HepG2 (cell line): ENCODE data around the gene INO80E. TPM values are rescaled to one million over a fixed set of nuclear protein-coding genes. Genes with fewer than 3 reads are reported as not detected.

Experiments
- ATAD3A ChIP-seq: sonication (generic); formaldehyde crosslinking; IDR thresholded peaks from 2 replicates; pipeline ENCODE4 v1.4.0; 2020; ENCODE audit warnings: missing genetic modification reagents
- CENPX ChIP-seq: sonication (generic); formaldehyde crosslinking; IDR thresholded peaks from 2 replicates; pipeline ENCODE4 v1.9.0; 2021; ENCODE audit warnings: mild to moderate bottlenecking, missing genetic modification reagents, moderate library complexity
- GMEB2 ChIP-seq: IDR thresholded peaks from 2 replicates; pipeline ENCODE4 v1.6.1; 2016; ENCODE audit warnings: missing biosample characterization, missing genetic modification reagents, low read depth
- GRHL1 ChIP-seq: sonication (generic); formaldehyde crosslinking; conservative IDR thresholded peaks from 2 replicates; pipeline ENCODE4 v1.8.0; 2022; ENCODE audit warnings: missing genetic modification reagents
- MIER3 ChIP-seq: IDR thresholded peaks from 2 replicates; pipeline ENCODE4 v1.6.1; 2016; ENCODE audit warnings: missing compliant biosample characterization, borderline replicate concordance
- NRL ChIP-seq: sonication (generic); formaldehyde crosslinking; IDR thresholded peaks from 2 replicates; pipeline ENCODE4 v1.5.0; 2020; ENCODE audit warnings: missing genetic modification reagents, mild to moderate bottlenecking, moderate library complexity, borderline replicate concordance
- PHF5A ChIP-seq: IDR thresholded peaks from one replicate; pipeline ENCODE4 v1.6.1; 2018; ENCODE audit warnings: low read depth, missing genetic modification reagents; ENCODE audit not compliant: unreplicated experiment
- RFXAP ChIP-seq: sonication (generic); formaldehyde crosslinking; IDR thresholded peaks from 2 replicates; pipeline ENCODE4 v1.4.0; 2020; ENCODE audit warnings: missing genetic modification reagents, borderline replicate concordance
- ZNF501 ChIP-seq: sonication (generic); formaldehyde crosslinking; IDR thresholded peaks from 2 replicates; pipeline ENCODE4 v1.5.1; 2020; ENCODE audit warnings: mild to moderate bottlenecking, moderate library complexity, missing genetic modification reagents
- ZNF800 ChIP-seq: sonication (generic); formaldehyde crosslinking; IDR thresholded peaks from 2 replicates; pipeline ENCODE4 v1.4.0; 2020; ENCODE audit warnings: missing genetic modification reagents
- polyA plus RNA-seq, 8 experiments: library from polyadenylated mRNA; depleted of rRNA in 3 of 8; stranded (reverse) in 7 of 8; unstranded in 1 of 8; fragments of >200 nt; fragmentation: Illumina TruSeq in 4 of 8; extraction: Trizol in 4 of 8; gene quantifications; 2 replicates each; pipeline versions ENCODE4 v1.2.1 to v1.2.3, GENCODE V29; 2011 to 2016; ENCODE audit warnings: low read depth in 4 of 8, missing spikeins in 1 of 8, mixed read lengths in 1 of 8; ENCODE audit not compliant: insufficient read depth in 1 of 8
- total RNA-seq, 5 experiments: library from RNA; depleted of rRNA; stranded (reverse); fragments of >200 nt; fragmentation: Illumina TruSeq; extraction: Trizol; gene quantifications; 2 replicates each; pipeline ENCODE4 v1.2.3, GENCODE V29; 2016; ENCODE audit warnings: low read depth in 1 of 5
- TF ChIP-seq, protein P1 (sequence below): sonication (generic); formaldehyde crosslinking; conservative IDR thresholded peaks from 2 replicates; pipeline ENCODE4 v1.8.1; 2023; ENCODE audit warnings: missing genetic modification reagents
- TF ChIP-seq, protein P2 (sequence below): sonication (generic); formaldehyde crosslinking; IDR thresholded peaks from 2 replicates; pipeline ENCODE4 v1.4.0; 2020; ENCODE audit warnings: low read depth, mild to moderate bottlenecking, missing genetic modification reagents
- TF ChIP-seq, protein P3 (sequence below): IDR thresholded peaks from 2 replicates; pipeline ENCODE4 v1.6.1; 2016; ENCODE audit warnings: low read depth
- TF ChIP-seq, protein P4 (sequence below): sonication (generic); formaldehyde crosslinking; IDR thresholded peaks from 2 replicates; pipeline ENCODE4 v1.8.0; 2022; ENCODE audit warnings: missing genetic modification reagents, mild to moderate bottlenecking, borderline replicate concordance
- TF ChIP-seq, protein P5 (sequence below): sonication (generic); formaldehyde crosslinking; IDR thresholded peaks from 2 replicates; pipeline ENCODE4 v1.8.1; 2023; ENCODE audit warnings: mild to moderate bottlenecking, missing genetic modification reagents, borderline replicate concordance

The INO80E gene
- total and polyA plus RNA-seq, 2 of the 13 experiments (the other 11 are each of a cell fraction or from before 2014, with no cell fraction given): 25.8 to 45.6 TPM

DNA sequence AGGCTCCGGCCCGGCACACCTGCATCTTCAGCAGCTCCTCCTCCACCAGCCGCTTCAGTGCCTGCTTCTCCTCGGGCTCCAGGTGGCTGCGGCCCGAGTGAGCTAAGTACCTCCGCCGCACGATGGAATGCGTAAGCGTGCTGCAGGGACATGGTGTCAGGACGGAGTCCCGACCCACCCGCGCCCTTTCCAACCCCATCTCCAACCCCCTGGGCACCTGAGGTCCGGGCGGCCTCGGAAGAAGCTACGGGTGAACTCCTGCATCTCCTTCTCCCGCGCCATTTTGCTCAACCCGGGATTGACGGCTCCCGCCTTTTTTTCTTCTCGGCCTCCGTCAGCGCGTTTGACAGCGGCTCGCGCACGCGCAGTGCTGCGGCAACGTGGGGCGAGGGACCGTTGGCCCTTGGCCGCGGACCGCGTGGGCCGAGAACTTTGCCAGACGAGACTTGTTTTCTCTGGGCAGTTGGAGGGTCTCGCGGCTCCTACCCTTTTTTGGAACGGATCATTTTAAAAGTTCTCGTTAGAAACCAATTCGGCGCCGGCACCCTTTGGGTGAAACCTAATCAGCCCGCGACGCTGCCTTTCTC, 624 bp upstream of the INO80E start, which contains the start of gene HIRIP3 (continued):
- TF ChIP-seq, protein P1, sequence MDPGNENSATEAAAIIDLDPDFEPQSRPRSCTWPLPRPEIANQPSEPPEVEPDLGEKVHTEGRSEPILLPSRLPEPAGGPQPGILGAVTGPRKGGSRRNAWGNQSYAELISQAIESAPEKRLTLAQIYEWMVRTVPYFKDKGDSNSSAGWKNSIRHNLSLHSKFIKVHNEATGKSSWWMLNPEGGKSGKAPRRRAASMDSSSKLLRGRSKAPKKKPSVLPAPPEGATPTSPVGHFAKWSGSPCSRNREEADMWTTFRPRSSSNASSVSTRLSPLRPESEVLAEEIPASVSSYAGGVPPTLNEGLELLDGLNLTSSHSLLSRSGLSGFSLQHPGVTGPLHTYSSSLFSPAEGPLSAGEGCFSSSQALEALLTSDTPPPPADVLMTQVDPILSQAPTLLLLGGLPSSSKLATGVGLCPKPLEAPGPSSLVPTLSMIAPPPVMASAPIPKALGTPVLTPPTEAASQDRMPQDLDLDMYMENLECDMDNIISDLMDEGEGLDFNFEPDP: peak; percentile 99
- TF ChIP-seq, protein P2, sequence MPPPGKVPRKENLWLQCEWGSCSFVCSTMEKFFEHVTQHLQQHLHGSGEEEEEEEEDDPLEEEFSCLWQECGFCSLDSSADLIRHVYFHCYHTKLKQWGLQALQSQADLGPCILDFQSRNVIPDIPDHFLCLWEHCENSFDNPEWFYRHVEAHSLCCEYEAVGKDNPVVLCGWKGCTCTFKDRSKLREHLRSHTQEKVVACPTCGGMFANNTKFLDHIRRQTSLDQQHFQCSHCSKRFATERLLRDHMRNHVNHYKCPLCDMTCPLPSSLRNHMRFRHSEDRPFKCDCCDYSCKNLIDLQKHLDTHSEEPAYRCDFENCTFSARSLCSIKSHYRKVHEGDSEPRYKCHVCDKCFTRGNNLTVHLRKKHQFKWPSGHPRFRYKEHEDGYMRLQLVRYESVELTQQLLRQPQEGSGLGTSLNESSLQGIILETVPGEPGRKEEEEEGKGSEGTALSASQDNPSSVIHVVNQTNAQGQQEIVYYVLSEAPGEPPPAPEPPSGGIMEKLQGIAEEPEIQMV (CRISPR knock-in tag): peak; percentile 95
- TF ChIP-seq, protein P3, sequence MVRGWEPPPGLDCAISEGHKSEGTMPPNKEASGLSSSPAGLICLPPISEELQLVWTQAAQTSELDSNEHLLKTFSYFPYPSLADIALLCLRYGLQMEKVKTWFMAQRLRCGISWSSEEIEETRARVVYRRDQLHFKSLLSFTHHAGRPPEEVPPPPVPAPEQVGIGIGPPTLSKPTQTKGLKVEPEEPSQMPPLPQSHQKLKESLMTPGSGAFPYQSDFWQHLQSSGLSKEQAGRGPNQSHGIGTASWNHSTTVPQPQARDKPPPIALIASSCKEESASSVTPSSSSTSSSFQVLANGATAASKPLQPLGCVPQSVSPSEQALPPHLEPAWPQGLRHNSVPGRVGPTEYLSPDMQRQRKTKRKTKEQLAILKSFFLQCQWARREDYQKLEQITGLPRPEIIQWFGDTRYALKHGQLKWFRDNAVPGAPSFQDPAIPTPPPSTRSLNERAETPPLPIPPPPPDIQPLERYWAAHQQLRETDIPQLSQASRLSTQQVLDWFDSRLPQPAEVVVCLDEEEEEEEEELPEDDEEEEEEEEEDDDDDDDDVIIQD (CRISPR knock-in tag): no peak; the same call in 1 of the 2 replicates
- TF ChIP-seq CENPX (CRISPR knock-in tag): no peak
- no peak for TF ChIP-seq GMEB2 (CRISPR knock-in tag)
- TF ChIP-seq ZNF501 (CRISPR knock-in tag): no peak
- no peak for TF ChIP-seq PHF5A (CRISPR knock-in tag)
- TF ChIP-seq, protein P4, sequence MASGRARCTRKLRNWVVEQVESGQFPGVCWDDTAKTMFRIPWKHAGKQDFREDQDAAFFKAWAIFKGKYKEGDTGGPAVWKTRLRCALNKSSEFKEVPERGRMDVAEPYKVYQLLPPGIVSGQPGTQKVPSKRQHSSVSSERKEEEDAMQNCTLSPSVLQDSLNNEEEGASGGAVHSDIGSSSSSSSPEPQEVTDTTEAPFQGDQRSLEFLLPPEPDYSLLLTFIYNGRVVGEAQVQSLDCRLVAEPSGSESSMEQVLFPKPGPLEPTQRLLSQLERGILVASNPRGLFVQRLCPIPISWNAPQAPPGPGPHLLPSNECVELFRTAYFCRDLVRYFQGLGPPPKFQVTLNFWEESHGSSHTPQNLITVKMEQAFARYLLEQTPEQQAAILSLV (CRISPR knock-in tag): peak; percentile 95; the same call in 1 of the 2 replicates
- peak; percentile 82; the same call in 1 of the 2 replicates for TF ChIP-seq RFXAP (CRISPR knock-in tag)
- no peak; the same call in 1 of the 2 replicates for TF ChIP-seq ZNF800 (CRISPR knock-in tag)
- TF ChIP-seq ATAD3A (CRISPR knock-in tag): no peak
- TF ChIP-seq MIER3 (CRISPR knock-in tag): no peak
- TF ChIP-seq GRHL1 (CRISPR knock-in tag): no peak
- TF ChIP-seq, protein P5, sequence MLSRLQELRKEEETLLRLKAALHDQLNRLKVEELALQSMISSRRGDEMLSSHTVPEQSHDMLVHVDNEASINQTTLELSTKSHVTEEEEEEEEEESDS (CRISPR knock-in tag): 0 out of 2 replicates have a peak, but pooled peaks have one; percentile 41
- TF ChIP-seq NRL (CRISPR knock-in tag): no peak; the same call in 1 of the 2 replicates
